Measurements from ENCODE around the gene INHBC. TPM values are rescaled to one million over a fixed set of nuclear protein-coding genes. Genes with fewer than 3 reads are reported as not detected.
"Not testable (repeated sequence)": the region's sequence is repeated elsewhere in the genome, so short reads cannot be mapped to it uniquely, and the experiment has no call there.

Gene INHBC
- total RNA-seq, 1 donor from 2014 or later, result not detected

- peaks cover 3% of the 10 kb centered on the region for H3K36me3 ChIP-seq (ENCODE audit: control insufficient read depth, insufficient read depth, low read length)
- TF ChIP-seq, protein P1, sequence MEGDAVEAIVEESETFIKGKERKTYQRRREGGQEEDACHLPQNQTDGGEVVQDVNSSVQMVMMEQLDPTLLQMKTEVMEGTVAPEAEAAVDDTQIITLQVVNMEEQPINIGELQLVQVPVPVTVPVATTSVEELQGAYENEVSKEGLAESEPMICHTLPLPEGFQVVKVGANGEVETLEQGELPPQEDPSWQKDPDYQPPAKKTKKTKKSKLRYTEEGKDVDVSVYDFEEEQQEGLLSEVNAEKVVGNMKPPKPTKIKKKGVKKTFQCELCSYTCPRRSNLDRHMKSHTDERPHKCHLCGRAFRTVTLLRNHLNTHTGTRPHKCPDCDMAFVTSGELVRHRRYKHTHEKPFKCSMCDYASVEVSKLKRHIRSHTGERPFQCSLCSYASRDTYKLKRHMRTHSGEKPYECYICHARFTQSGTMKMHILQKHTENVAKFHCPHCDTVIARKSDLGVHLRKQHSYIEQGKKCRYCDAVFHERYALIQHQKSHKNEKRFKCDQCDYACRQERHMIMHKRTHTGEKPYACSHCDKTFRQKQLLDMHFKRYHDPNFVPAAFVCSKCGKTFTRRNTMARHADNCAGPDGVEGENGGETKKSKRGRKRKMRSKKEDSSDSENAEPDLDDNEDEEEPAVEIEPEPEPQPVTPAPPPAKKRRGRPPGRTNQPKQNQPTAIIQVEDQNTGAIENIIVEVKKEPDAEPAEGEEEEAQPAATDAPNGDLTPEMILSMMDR (IDR thresholded peaks at IDR 0.05; ENCODE audit: insufficient read depth, low read length, poor library complexity, severe bottlenecking), result no peak
- H3K27me3 ChIP-seq (ENCODE audit: control insufficient read depth, insufficient read depth, low read length), result no peaks in the 10 kb centered on the region
- peak; percentile 93 for DNase-seq (ENCODE audit: low read depth)
- peak within 1 kb of the TSS; percentile 70 for H3K4me3 ChIP-seq (ENCODE audit: low read depth, low read length)
Observed at GRCh38 chr12:57487597-57488401, 53.2 kb downstream of the INHBC start, which contains the start of gene MARS1. TSS of gene MARS1 (plus strand) at chr12:57488068. CDS start at chr12:57488091, 23 bp downstream.

GRCh38 chr12:57488402-57489156 lies 54.0 kb downstream of the INHBC start:
- Histone ChIP-seq H3K27me3 (ENCODE audit: control insufficient read depth, insufficient read depth, low read length) (no peaks in the 10 kb centered on the region), H3K36me3 (ENCODE audit: control insufficient read depth, insufficient read depth, low read length) (peaks cover 4% of the 10 kb centered on the region), H3K4me3 (ENCODE audit: low read depth, low read length) (peak overlapping the region; percentile 70)
- DNase-seq (ENCODE audit: low read depth), result no peak
- TF ChIP-seq, protein P1 (IDR thresholded peaks at IDR 0.05; ENCODE audit: insufficient read depth, low read length, poor library complexity, severe bottlenecking), result no peak

GRCh38 chr12:57489157-57489641 lies 54.6 kb downstream of the INHBC start:
- H3K27me3 ChIP-seq (ENCODE audit: control insufficient read depth, insufficient read depth, low read length), result no peaks in the 10 kb centered on the region
- peak overlapping the region; percentile 70 for H3K4me3 ChIP-seq (ENCODE audit: low read depth, low read length)
- TF ChIP-seq, protein P1 (IDR thresholded peaks at IDR 0.05; ENCODE audit: insufficient read depth, low read length, poor library complexity, severe bottlenecking), result no peak
- peaks cover 4% of the 10 kb centered on the region for H3K36me3 ChIP-seq (ENCODE audit: control insufficient read depth, insufficient read depth, low read length)
- no peak for DNase-seq (ENCODE audit: low read depth)

- H3K4me3 ChIP-seq (ENCODE audit: low read depth, low read length), result no peak overlapping the region
- H3K27me3 ChIP-seq (ENCODE audit: control insufficient read depth, insufficient read depth, low read length), result no peaks in the 10 kb centered on the region
- TF ChIP-seq, protein P1 (IDR thresholded peaks at IDR 0.05; ENCODE audit: insufficient read depth, low read length, poor library complexity, severe bottlenecking), result no peak
- peaks cover 4% of the 10 kb centered on the region for H3K36me3 ChIP-seq (ENCODE audit: control insufficient read depth, insufficient read depth, low read length)
- DNase-seq (ENCODE audit: low read depth), result no peak
Observed at GRCh38 chr12:57490126-57490525, 55.5 kb downstream of the INHBC start.

GRCh38 chr12:57491393-57492280 lies 57.1 kb downstream of the INHBC start:
- DNase-seq (ENCODE audit: low read depth), result no peak
- TF ChIP-seq, protein P1 (IDR thresholded peaks at IDR 0.05; ENCODE audit: insufficient read depth, low read length, poor library complexity, severe bottlenecking), result peak; percentile 15
- Histone ChIP-seq H3K4me3 (ENCODE audit: low read depth, low read length) (no peak overlapping the region), H3K36me3 (ENCODE audit: control insufficient read depth, insufficient read depth, low read length) (peaks cover 4% of the 10 kb centered on the region), H3K27me3 (ENCODE audit: control insufficient read depth, insufficient read depth, low read length) (no peaks in the 10 kb centered on the region)

- DNase-seq (ENCODE audit: low read depth); H3K4me3 ChIP-seq (ENCODE audit: low read depth, low read length); H3K36me3 ChIP-seq (ENCODE audit: control insufficient read depth, insufficient read depth, low read length); H3K27me3 ChIP-seq (ENCODE audit: control insufficient read depth, insufficient read depth, low read length): not testable (repeated sequence)
Observed at GRCh38 chr12:57495051-57495701, 60.6 kb downstream of the INHBC start.

Data from kidney epithelial cell (primary cell).